Heart right ventricle (tissue), 16 donors: ENCODE data around the gene BPIFB1. TPM values are rescaled to one million over a fixed set of nuclear protein-coding genes. Genes with fewer than 3 reads are reported as not detected.
A peak's percentile ranks its signal among the peaks of the same experiment; 100 is the strongest.

Experiments used
- ATAC-seq, 8 donors: fragments of 200-7000 bp; cut with Tn5 transposase; one replicate each; pipeline ENCODE4 v1.9.1; 2020; ENCODE audit warnings: mild to moderate bottlenecking in 8 of 8, moderate library complexity in 8 of 8, moderate number of reproducible peaks in 1 of 8
- DNase-seq, 2 donors: peaks; one replicate each; pipeline ENCODE4 v3.0.0-alpha.2; 2020
- H3K27ac ChIP-seq, 10 donors: fragments of 200-600 bp; sonication (generic) in 2 of 10; one replicate each; pipeline versions ENCODE4 v1.5.0 to v1.8.0; 2020 to 2022; ENCODE audit warnings: mild to moderate bottlenecking in 3 of 10
- H3K27me3 ChIP-seq, 7 donors: fragments of 200-600 bp; one replicate each; pipeline ENCODE4 v1.8.0; 2021 to 2022; ENCODE audit warnings: mild to moderate bottlenecking in 2 of 7
- H3K36me3 ChIP-seq, 9 donors: fragments of 200-600 bp; sonication (generic) in 1 of 9; one replicate each; pipeline versions ENCODE4 v1.5.0 to v1.8.0; 2020 to 2022; ENCODE audit warnings: mild to moderate bottlenecking in 2 of 9
- H3K4me1 ChIP-seq, 9 donors: fragments of 200-600 bp; sonication (generic) in 1 of 9; one replicate each; pipeline versions ENCODE4 v1.5.0 to v1.8.0; 2020 to 2022; ENCODE audit warnings: mild to moderate bottlenecking in 4 of 9
- H3K4me3 ChIP-seq, 10 donors: fragments of 200-600 bp; sonication (generic) in 2 of 10; one replicate each; pipeline versions ENCODE4 v1.5.0 to v1.8.0; 2020 to 2022; ENCODE audit warnings: mild to moderate bottlenecking in 7 of 10, moderate library complexity in 2 of 10
- H3K9me3 ChIP-seq, 11 donors: fragments of 200-600 bp in 10 of 11; sonication (generic) in 2 of 11; one replicate each; pipeline versions ENCODE4 v1.5.0 to v1.8.0; 2013 to 2022; ENCODE audit warnings: mild to moderate bottlenecking in 2 of 11, control low read depth in 1 of 11, moderate library complexity in 1 of 11
- WGBS, 2 donors: extraction: QIAGEN DNeasy Blood & Tissue Kit; methylation state at CpG; one replicate each; pipeline ENCODE4 v1.1.7; 2013; ENCODE audit warnings: inconsistent platforms in 1 of 2; 5-methylcytosine and 5-hydroxymethylcytosine counted together
- intact Hi-C, 10 donors: fragments of 100-400 bp; cut with DNase I; formaldehyde crosslinking; loops; one replicate each; pipeline versions ENCODE4 v1.11.1 to v1.14.2; 2022
- polyA plus RNA-seq, 2 donors: library from polyadenylated mRNA; stranded (reverse); fragments of 200-250 nt; gene quantifications; one replicate each; pipeline ENCODE4 v1.2.3, GENCODE V29; 2013
- total RNA-seq, 10 donors: library from RNA; stranded (reverse); fragmentation: NEBNext Ultra II Directional in 3 of 10; extraction: Animal tissue kit (Norgen Biotek cat#: 25700) in 3 of 10; gene quantifications; one replicate each; pipeline versions ENCODE4 v1.2.1 to v1.2.4, GENCODE V29; 2021 to 2023
- TF ChIP-seq, protein P1 (sequence below), 9 donors: fragments of 200-600 bp; sonication (generic) in 2 of 9; IDR thresholded peaks; one replicate each; pipeline versions ENCODE4 v1.5.0 to v1.8.0; 2021 to 2022; ENCODE audit warnings: antibody characterized with exemption in 9 of 9, mild to moderate bottlenecking in 5 of 9, moderate library complexity in 1 of 9
- donor health status: Arrhythmogenic right ventricular cardiomyopathy.
- donor health status: ischemic (EF 13 %, LVEDD 7.1; RV severe dilation, severe dysfunction).
- donor health status: healthy with polysubstance abuse.
- donor health status: DM: no; HTN: yes; CAD: no.
- donor health status: DM: no; HTN: no; CAD: no.
- donor health status: ischemic (EF 25% LVEDD 6.9; RV normal size, moderate dysfunction).
- donor health status: ischemic (EF 25% LVEDD 5.7; RV mildly dilated, moderate dysfunction).
- donor health status: healthy.
- donor health status: DM: yes; HTN: yes; CAD: no.
- donor health status: Ischemic cardiomyopathy.
- donor health status: ischemic (EF 35%, LVEDD 5.7; RV mildly dilated, moderate dysfunction).
- donor health status: nonischemic (EF 11% LVEDD 7.7; RV severe dilation, severe dysfunction).
- donor health status: DM: yes; HTN: yes; CAD: no.
- donor health status: PGD.
- donor health status: ischemic (EF 29% LVEDD 5.4; RV normal size, mild dysfunction).
- donor health status: nonischemic (EF 23%, LVEDD 6.1; RV moderate dilation, normal function).

The BPIFB1 gene
- total and polyA plus RNA-seq, 12 donors = 0.03 TPM; not detected in 11

- no peaks in the 10 kb centered on the region for H3K4me1 ChIP-seq
- WGBS, 2 donors = 87 to 88% methylated on average over 2 of the region's 2 CpGs
- DNase-seq (no peak), ATAC-seq (no peak)
- H3K27me3 ChIP-seq = peaks cover 0 to 58% (median 30%) of the 10 kb centered on the region in 7 donors
- no peaks in the 10 kb centered on the region for H3K36me3 ChIP-seq
- TF ChIP-seq, protein P1, sequence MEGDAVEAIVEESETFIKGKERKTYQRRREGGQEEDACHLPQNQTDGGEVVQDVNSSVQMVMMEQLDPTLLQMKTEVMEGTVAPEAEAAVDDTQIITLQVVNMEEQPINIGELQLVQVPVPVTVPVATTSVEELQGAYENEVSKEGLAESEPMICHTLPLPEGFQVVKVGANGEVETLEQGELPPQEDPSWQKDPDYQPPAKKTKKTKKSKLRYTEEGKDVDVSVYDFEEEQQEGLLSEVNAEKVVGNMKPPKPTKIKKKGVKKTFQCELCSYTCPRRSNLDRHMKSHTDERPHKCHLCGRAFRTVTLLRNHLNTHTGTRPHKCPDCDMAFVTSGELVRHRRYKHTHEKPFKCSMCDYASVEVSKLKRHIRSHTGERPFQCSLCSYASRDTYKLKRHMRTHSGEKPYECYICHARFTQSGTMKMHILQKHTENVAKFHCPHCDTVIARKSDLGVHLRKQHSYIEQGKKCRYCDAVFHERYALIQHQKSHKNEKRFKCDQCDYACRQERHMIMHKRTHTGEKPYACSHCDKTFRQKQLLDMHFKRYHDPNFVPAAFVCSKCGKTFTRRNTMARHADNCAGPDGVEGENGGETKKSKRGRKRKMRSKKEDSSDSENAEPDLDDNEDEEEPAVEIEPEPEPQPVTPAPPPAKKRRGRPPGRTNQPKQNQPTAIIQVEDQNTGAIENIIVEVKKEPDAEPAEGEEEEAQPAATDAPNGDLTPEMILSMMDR (IDR thresholded peaks at IDR 0.05) = no peak
- no peak overlapping the region for H3K27ac ChIP-seq
- no peaks in the 10 kb centered on the region for H3K9me3 ChIP-seq
- H3K4me3 ChIP-seq = no peak overlapping the region
- intact Hi-C loops = no loop called here
Observed at GRCh38 chr20:33325350-33325749, 42.3 kb downstream of the BPIFB1 start.

GRCh38 chr20:33328157-33329137 is 45.4 kb downstream of the BPIFB1 start:
- no peak for ATAC-seq
- no peak overlapping the region for H3K4me3 ChIP-seq
- peaks cover 0 to 42% (median 33%) of the 10 kb centered on the region in 7 donors for H3K27me3 ChIP-seq
- no peak overlapping the region for H3K27ac ChIP-seq
- TF ChIP-seq, protein P1 (IDR thresholded peaks at IDR 0.05) = no peak
- no peaks in the 10 kb centered on the region for H3K36me3 ChIP-seq
- DNase-seq = no peak
- H3K9me3 ChIP-seq = no peaks in the 10 kb centered on the region
- no peaks in the 10 kb centered on the region for H3K4me1 ChIP-seq
- intact Hi-C loops = no loop called here
- WGBS, 2 donors = 75 to 77% methylated on average over 23 of the region's 23 CpGs

- no peaks in the 10 kb centered on the region for H3K9me3 ChIP-seq
- H3K27ac ChIP-seq = no peak overlapping the region
- DNase-seq (no peak), ATAC-seq (peak in 1 of 8 donors; percentile 47)
- H3K36me3 ChIP-seq = no peaks in the 10 kb centered on the region
- no peak overlapping the region for H3K4me3 ChIP-seq
- intact Hi-C loops = no loop called here
- WGBS, 2 donors = 71 to 79% methylated on average over 20 of the region's 20 CpGs
- H3K4me1 ChIP-seq = no peaks in the 10 kb centered on the region
- H3K27me3 ChIP-seq = peaks cover 0 to 30% (median 23%) of the 10 kb centered on the region in 7 donors
- TF ChIP-seq, protein P1 (IDR thresholded peaks at IDR 0.05) = no peak
Observed at GRCh38 chr20:33332905-33333456, 50.0 kb downstream of the BPIFB1 start.

DNA sequence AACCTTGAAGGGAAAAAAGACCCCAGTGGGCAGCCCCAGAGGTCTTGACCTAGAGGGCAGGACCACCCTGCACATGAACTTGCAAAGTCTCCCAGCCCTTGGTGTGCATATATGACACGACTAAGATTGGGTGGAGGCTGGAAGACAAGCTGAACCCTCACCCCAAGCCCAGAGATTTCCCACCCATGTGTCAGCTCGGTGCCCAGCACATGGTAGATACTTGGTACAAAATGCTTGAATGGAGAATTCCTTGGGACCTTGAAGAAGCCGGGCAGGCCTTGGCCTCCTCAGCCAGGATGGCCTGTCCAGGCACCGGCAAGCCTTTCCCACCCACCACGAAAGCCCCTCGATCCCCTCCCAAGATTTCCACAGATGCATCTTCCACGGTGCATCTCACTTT is 50.6 kb downstream of the BPIFB1 start:
- no peak overlapping the region for H3K4me3 ChIP-seq
- no peaks in the 10 kb centered on the region for H3K9me3 ChIP-seq
- H3K4me1 ChIP-seq = no peaks in the 10 kb centered on the region
- no peak overlapping the region for H3K27ac ChIP-seq
- 83 to 89% methylated on average over 7 of the region's 7 CpGs for WGBS, 2 donors
- no peaks in the 10 kb centered on the region for H3K36me3 ChIP-seq
- no peak for ATAC-seq
- TF ChIP-seq, protein P1 (IDR thresholded peaks at IDR 0.05) = no peak
- DNase-seq = no peak
- peaks cover 0 to 27% (median 17%) of the 10 kb centered on the region in 7 donors for H3K27me3 ChIP-seq
- intact Hi-C loops = no loop called here
